Measurements from ENCODE around the gene SYNE2.
"Not testable (repeated sequence)": the region's sequence is repeated elsewhere in the genome, so short reads cannot be mapped to it uniquely, and the experiment has no call there.

SYNE2 gene, protein sequence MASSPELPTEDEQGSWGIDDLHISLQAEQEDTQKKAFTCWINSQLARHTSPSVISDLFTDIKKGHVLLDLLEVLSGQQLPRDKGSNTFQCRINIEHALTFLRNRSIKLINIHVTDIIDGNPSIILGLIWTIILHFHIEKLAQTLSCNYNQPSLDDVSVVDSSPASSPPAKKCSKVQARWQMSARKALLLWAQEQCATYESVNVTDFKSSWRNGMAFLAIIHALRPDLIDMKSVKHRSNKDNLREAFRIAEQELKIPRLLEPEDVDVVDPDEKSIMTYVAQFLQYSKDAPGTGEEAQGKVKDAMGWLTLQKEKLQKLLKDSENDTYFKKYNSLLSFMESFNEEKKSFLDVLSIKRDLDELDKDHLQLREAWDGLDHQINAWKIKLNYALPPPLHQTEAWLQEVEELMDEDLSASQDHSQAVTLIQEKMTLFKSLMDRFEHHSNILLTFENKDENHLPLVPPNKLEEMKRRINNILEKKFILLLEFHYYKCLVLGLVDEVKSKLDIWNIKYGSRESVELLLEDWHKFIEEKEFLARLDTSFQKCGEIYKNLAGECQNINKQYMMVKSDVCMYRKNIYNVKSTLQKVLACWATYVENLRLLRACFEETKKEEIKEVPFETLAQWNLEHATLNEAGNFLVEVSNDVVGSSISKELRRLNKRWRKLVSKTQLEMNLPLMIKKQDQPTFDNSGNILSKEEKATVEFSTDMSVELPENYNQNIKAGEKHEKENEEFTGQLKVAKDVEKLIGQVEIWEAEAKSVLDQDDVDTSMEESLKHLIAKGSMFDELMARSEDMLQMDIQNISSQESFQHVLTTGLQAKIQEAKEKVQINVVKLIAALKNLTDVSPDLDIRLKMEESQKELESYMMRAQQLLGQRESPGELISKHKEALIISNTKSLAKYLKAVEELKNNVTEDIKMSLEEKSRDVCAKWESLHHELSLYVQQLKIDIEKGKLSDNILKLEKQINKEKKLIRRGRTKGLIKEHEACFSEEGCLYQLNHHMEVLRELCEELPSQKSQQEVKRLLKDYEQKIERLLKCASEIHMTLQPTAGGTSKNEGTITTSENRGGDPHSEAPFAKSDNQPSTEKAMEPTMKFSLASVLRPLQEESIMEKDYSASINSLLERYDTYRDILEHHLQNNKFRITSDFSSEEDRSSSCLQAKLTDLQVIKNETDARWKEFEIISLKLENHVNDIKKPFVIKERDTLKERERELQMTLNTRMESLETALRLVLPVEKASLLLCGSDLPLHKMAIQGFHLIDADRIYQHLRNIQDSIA (N-terminal part only)

DNA sequence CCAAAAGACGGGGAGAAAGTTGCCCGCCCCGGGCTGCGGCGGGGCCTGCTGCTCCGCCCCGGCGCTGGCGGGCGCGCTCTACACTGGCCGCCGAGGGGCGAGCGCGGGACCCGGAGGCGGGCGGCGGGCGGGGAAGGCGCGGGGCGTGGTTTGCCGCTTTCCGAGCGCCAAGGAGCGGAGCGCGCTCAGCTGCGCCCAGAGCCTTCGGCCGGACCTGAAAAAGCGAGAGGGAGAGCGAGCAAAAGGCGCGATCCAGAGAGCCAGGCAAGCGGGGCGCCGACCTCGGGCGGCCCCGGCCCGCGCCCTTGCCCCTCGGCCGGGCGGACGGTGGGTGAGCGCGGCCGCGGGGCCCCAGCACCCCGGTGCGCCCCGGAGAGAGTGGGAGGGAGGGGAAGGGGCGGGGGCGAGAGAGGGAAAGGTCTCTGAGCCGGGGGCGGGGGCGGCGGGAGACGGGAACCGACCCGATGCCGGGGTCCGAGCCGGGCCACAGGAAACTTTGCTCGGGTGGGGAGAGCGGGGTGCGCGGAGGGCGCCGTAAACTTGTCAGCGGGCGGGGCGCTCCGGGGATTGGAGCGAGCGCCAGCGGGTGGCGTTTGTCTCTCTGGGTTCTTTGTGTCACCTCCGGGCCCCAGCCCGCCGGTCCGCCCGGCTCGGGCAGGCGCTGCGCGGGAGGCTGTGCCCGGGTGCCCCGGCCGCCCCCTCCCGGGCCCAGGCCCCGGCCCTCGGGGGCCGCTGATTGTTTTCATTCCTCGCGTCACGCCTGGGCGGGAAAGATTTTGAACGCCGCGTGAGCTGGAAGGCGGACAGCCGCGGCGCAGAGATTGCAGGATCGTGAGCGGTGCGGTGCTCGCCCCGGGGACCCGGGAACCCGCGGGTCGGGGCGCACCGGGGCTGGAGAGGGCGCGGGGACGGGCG, at the start of gene SYNE2:
SYNE2 (plus strand) TSS at position 188 of the 915 bp plus-strand sequence. CDS start 56,145 bp downstream, outside the sequence.
- DNase-seq (ENCODE audit: extremely low read depth in 1 of 2, low read depth in 1 of 2), result peak; percentile 53 to 66

- not testable (repeated sequence) for DNase-seq (ENCODE audit: extremely low read depth in 1 of 2, low read depth in 1 of 2)
These were observed 49.5 kb upstream of the SYNE2 start for GRCh38 chr14:63803221-63803791.

- DNase-seq (ENCODE audit: extremely low read depth in 1 of 2, low read depth in 1 of 2), result not testable (repeated sequence)
These were observed 46.7 kb upstream of the SYNE2 start for GRCh38 chr14:63806064-63806463.

DNA sequence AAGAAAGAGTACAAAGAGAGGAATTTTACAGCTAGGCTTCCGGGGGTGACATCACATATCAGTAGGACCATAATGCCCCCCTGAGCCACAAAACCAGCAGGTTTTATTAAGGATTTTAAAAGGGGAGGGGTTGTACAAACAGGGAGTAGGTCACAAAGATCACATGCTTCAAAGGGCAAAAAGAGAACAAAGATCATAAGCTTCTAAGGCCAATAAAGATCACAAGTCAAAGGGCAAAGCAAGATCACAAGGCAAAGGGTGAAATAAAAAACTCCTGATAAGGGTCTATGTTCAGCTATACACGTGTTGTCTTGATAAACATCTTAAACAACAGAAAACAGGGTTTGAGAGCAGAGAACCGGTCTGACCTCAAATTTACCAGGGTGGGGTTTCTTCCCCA, 41.1 kb upstream of the SYNE2 start:
- not testable (repeated sequence) for DNase-seq (ENCODE audit: extremely low read depth in 1 of 2, low read depth in 1 of 2)

DNA sequence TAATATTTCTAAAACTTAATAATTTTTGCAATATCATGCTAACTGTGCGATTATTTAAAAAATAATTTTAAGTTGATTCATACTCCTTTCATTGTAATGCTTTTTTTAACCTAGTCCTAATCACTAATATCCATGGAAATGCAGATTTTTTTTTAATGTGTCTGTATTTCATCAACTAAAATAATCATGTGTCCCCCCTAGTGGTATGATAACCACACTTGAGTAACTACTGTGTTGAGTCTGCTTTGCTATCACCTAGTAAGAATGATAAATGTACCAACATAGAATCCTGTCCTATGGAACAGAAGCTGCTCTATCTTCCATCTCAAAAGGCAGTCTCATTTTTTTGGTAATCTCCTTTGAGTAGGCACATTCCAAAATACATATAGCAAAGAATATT, 19.1 kb upstream of the SYNE2 start:
- DNase-seq (ENCODE audit: extremely low read depth in 1 of 2, low read depth in 1 of 2), result no peak

- DNase-seq (ENCODE audit: extremely low read depth in 1 of 2, low read depth in 1 of 2), result peak in 1 of 2 donors; percentile 29
These were observed 11.8 kb upstream of the SYNE2 start for GRCh38 chr14:63840981-63841380.

- no peak for DNase-seq (ENCODE audit: extremely low read depth in 1 of 2, low read depth in 1 of 2)
These were observed 9.0 kb upstream of the SYNE2 start for GRCh38 chr14:63843796-63844195.

DNA sequence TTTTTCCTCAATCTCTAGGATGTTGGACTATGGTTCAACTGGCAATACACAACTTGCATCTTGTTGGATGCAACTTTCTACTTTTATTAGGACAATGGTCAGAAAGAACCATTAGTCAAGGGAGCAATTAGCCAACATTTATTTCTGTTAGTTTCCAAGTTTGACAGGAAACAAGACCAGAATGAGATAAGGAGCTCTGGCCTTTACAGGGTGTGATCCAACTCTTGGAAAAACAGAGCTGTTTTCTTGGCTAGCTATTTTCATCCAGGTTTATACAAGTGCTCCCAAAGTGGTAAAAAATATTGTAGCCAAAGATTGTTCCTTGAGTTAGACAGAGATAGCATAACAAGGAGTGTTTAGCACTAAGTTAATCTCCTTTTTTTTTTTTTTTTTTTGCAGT, 3.9 kb upstream of the SYNE2 start:
- no peak for DNase-seq (ENCODE audit: extremely low read depth in 1 of 2, low read depth in 1 of 2)

DNA sequence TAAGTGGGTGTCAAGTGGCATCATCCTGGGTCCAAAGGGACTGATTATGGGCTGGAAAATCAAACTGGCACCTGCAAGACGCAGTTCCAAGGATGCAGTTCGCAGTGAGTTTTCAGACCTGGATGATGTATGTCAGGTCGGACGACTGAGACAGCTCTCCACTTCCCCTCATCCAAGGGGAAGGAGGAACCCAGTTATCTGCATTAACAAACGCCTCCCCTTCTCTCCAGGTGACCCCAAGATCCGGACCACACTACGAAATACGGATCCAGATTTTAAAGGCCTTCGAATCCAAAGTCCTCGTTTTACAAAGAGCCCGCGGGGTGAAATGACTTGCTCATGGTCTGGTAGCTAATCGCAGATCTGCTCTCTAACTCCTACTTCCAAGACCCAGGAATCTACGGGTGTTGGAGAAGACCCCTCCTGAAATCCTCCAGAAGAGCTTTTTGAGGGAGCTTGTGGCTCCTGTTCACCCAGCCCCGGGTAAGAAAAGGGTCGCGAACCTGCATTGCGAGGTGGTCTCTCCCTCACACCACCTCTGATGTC, 460 bp upstream of the SYNE2 start:
- no peak for DNase-seq (ENCODE audit: extremely low read depth in 1 of 2, low read depth in 1 of 2)

DNA sequence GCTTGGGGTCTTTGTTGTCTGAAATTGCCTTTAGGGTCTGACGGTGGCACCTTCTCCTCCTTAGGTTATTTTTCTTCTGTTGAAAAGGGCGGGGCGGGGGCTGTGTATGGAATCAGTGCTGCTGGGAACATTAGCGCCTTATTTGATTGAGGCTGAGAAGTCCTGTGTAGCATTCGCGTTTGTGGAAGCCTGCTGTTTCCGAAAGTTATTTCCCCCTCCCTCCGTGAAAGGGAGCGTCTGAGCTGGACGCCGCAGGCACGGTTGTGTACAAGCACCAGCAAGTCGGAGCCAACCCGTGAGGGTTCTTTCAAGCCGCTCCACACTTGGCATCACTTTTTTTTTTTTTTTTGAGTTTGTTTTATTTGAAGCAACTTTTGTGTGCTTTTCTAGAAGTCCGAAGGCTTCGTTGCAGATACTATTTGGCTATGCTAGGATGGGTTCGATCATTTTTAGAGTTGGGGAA, 1.1 kb downstream of the SYNE2 start:
- no peak for DNase-seq (ENCODE audit: extremely low read depth in 1 of 2, low read depth in 1 of 2)

DNA sequence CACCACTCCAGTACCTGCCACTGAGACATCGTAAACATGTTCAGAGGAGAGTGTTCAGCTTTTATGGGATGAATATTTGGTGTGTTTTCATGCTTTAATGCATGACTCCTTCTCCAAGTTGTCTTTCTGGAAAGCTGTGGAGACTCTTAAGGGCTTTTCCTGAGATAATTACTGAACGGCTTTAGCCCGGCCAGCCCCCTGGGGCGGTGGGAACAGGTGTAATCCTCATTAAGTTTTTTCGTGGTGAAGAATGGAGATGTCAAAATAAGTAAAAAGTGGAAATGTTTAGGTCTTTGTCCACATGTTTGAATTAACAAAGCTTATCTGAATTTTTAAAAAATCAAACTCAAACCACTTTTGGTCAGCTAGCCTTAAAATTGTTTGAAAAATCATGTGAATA, 1.5 kb downstream of the SYNE2 start:
- DNase-seq (ENCODE audit: extremely low read depth in 1 of 2, low read depth in 1 of 2), result no peak

DNA sequence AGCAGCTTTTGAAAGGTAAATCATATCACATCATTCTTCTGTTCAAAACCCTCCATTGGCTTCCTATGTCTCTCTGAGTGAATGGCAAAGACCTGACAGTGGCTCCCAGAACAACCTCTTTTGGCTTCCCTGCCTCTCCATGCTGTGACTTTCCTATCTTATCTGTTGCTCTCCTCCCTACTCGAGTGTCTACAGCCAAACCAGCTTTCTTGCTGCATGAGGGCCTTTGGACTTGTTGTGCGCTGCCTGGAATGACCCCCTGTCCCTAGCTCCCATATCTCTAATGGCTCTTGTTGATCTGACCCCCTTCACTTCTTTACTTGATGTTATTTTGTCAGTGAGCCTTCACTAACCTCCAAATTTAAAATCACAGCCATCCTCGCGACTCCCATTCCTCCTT, 2.5 kb downstream of the SYNE2 start:
- DNase-seq (ENCODE audit: extremely low read depth in 1 of 2, low read depth in 1 of 2), result no peak

DNA sequence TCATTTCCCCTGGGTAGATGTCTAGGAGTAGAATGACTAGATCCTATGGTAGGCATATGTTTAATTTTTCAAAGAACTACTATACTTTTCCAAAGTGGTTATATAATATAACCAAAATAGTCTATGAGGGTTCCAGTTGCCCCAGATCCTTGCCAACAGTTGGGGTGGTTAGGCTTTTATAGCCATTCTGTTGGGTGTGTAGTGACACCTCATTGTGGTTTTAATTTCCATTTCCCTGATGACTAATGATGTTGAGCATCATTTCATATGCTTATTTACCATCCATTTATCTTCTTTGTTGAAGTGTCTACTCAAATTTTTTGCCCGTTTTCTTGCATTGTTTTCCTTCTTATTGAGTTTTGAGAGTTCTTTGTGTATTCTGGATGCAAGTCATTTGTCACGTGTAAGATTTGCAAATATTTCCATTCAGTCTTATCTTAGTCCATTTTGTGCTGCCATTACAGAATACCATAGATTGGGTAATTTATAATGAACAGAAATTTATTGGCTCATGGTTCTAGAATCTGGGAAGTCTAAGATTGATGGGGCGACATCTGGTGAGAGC, 4.7 kb downstream of the SYNE2 start:
- no peak for DNase-seq (ENCODE audit: extremely low read depth in 1 of 2, low read depth in 1 of 2)

DNA sequence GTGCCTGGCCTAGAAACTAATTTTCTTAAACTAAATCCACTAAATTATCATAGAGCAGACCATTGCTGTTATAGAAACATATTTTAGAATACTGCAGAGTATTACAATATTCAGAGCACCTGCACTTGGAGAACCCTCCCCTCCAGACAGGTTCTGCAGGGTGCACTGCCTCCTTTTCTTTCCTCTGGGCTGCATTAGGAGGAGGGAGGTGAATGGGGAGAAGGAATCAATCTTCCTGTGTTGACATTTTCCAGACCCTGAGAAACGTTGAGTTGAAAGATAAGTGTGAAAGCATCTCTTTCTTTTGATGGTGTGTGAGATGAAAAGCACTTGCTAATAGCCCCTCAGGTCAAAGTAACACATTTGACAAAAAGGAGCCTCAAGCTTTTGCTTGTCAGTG, 7.3 kb downstream of the SYNE2 start:
- no peak for DNase-seq (ENCODE audit: extremely low read depth in 1 of 2, low read depth in 1 of 2)

DNA sequence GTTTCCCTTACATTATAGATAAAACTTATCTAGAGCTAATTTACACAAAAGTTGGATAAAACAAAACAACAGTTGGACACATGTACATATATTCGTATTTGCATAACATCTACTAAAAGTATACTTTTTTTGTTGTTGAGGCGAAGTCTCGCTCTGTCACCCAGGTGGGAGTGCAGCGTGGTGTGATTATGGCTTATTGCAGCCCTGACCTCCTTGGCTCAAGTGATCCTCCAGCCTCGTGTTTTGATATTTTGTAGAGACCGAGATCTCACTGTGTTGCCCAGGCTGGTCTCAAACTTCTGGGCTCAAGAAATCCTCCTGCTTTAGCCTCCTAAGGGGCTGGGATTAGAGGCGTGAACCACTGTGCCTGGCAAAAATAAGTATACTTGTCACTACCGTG, 9.4 kb downstream of the SYNE2 start:
- no peak for DNase-seq (ENCODE audit: extremely low read depth in 1 of 2, low read depth in 1 of 2)

GRCh38 chr14:63863004-63863403, 10.2 kb downstream of the SYNE2 start:
- no peak for DNase-seq (ENCODE audit: extremely low read depth in 1 of 2, low read depth in 1 of 2)

DNA sequence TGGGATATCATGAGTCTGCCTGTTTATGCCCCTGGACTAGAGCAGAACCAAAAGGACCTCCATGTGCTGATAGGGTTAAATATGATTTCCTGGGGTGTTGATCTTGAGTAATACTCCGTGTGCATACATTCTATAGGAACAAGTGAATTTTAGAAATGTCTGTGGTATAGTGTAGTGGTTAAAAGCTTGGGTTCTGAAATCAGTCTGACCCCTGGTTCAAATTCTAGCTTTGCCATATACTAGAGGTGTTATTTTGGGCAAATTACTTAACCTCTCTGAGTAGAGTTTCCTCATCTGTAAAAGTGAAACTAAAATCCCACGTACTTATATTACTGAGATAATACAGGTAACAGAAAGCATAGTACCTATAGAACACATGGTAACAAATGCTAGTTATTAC, 12.0 kb downstream of the SYNE2 start:
- not testable (repeated sequence) for DNase-seq (ENCODE audit: extremely low read depth in 1 of 2, low read depth in 1 of 2)

DNA sequence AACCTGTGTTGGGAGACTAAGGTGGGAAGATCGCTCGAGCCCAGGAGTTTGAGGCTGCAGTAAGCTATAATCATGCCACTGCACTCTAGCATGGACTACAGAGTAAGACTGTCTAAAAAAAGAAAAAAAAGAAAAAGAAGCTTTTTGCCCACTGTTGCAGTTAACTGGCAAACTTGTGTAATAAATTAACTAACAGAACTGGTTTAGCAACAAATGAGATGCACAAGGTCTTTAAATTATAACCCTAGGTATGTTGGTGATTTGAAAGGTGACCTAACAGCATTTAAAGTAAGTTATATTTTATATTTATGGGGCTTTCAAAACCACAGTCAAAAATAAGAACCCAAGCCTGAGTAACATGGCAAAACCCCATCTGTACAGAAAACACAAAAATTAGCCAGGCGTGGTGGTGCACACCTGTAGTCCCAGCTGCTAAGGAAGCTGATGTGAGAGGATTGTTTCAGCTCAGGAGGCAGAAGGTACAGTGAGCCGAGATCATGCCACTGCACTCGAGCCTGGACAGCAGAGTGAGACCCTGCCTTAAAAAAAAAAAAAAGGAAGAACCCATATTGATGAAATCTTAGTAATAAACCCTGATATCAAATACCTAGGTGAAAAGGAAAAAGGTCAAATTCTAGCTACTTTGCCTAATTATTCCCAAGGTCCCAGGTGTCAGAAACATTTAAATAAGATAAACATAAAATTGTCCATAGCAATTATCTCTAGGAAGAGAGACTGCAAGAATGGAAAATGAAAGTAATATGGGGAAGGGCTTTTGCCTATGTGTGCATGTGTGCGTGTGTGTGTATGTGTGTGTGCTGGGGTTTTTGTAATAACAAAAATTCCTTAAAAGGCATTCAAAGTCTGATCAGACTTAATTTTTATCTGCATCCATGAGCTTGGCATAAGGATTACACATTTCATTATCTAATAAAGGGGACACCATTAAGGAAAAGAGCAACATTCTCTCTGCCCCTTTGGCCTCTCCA, 15.4 kb downstream of the SYNE2 start:
- no peak for DNase-seq (ENCODE audit: extremely low read depth in 1 of 2, low read depth in 1 of 2)
